ENCODE measurements around the gene DIP2C.

The DIP2C gene

GRCh38 chr10:554182-554848, 135.2 kb downstream of the DIP2C start:
- H3K9ac ChIP-seq (ENCODE audit: low read depth, low read length) = no peak overlapping the region
- H3K4me1 ChIP-seq (ENCODE audit: insufficient read depth, low read length) = no peaks in the 10 kb centered on the region
- no peak overlapping the region for H2AFZ ChIP-seq (ENCODE audit: low read depth, low read length)
- H3K27me3 ChIP-seq (ENCODE audit: insufficient read depth, low read length, poor library complexity) = peaks cover 5% of the 10 kb centered on the region
- TF ChIP-seq EZH2 (IDR thresholded peaks at IDR 0.05; ENCODE audit: borderline replicate concordance, low read depth, low read length, severe bottlenecking) = no peak
- TF ChIP-seq, protein P1, sequence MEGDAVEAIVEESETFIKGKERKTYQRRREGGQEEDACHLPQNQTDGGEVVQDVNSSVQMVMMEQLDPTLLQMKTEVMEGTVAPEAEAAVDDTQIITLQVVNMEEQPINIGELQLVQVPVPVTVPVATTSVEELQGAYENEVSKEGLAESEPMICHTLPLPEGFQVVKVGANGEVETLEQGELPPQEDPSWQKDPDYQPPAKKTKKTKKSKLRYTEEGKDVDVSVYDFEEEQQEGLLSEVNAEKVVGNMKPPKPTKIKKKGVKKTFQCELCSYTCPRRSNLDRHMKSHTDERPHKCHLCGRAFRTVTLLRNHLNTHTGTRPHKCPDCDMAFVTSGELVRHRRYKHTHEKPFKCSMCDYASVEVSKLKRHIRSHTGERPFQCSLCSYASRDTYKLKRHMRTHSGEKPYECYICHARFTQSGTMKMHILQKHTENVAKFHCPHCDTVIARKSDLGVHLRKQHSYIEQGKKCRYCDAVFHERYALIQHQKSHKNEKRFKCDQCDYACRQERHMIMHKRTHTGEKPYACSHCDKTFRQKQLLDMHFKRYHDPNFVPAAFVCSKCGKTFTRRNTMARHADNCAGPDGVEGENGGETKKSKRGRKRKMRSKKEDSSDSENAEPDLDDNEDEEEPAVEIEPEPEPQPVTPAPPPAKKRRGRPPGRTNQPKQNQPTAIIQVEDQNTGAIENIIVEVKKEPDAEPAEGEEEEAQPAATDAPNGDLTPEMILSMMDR (IDR thresholded peaks at IDR 0.05; ENCODE audit: borderline replicate concordance, extremely low read depth, low read length, poor library complexity, severe bottlenecking) = no peak
- no peak overlapping the region for H3K27ac ChIP-seq (ENCODE audit: low read length)
- ATAC-seq (ENCODE audit: insufficient read depth, low read depth) (no peak), DNase-seq (no peak)
- H3K36me3 ChIP-seq (ENCODE audit: insufficient read depth, low read length) = no peaks in the 10 kb centered on the region
- H4K20me1 ChIP-seq (ENCODE audit: insufficient read depth, low read length) = peaks cover under 1% of the 10 kb centered on the region
- no peak overlapping the region for H3K4me3 ChIP-seq (ENCODE audit: low read depth in 1 of 2, low read length in 2 of 2)
- H3K4me2 ChIP-seq (ENCODE audit: insufficient read depth, low read length) = no peak overlapping the region
- H3K79me2 ChIP-seq (ENCODE audit: insufficient read depth, low read length) = no peaks in the 10 kb centered on the region
- no peaks in the 10 kb centered on the region for H3K9me3 ChIP-seq (ENCODE audit: insufficient read depth, low read length, severe bottlenecking)

DNA sequence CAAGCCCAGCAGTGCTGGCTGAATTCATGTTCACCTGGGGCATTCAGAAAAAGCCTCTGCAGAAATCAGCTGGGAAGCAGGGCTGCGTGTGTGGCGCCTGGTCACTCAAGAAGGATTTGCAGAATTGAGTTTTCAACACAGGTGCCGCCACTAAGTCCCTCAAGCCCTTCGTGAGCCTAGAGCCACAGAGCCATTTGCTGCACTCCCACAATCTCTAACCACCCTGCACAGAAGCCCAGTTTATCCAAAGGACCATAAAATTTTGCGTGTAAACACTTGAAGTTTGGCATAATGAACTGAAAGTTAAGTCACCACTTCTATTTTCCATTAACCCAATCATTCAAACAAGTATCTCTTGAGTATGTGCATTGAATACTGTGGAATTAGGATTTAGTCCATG, 136.2 kb downstream of the DIP2C start:
- H3K79me2 ChIP-seq (ENCODE audit: insufficient read depth, low read length) = no peaks in the 10 kb centered on the region
- no peak overlapping the region for H3K27ac ChIP-seq (ENCODE audit: low read length)
- no peak overlapping the region for H3K4me3 ChIP-seq (ENCODE audit: low read depth in 1 of 2, low read length in 2 of 2)
- H3K4me1 ChIP-seq (ENCODE audit: insufficient read depth, low read length) = no peaks in the 10 kb centered on the region
- H3K27me3 ChIP-seq (ENCODE audit: insufficient read depth, low read length, poor library complexity) = peaks cover 5% of the 10 kb centered on the region
- H4K20me1 ChIP-seq (ENCODE audit: insufficient read depth, low read length) = peaks cover 3% of the 10 kb centered on the region
- H2AFZ ChIP-seq (ENCODE audit: low read depth, low read length) = no peak overlapping the region
- ATAC-seq (ENCODE audit: insufficient read depth, low read depth) (no peak), DNase-seq (no peak)
- H3K9me3 ChIP-seq (ENCODE audit: insufficient read depth, low read length, severe bottlenecking) = no peaks in the 10 kb centered on the region
- TF ChIP-seq, protein P1 (IDR thresholded peaks at IDR 0.05; ENCODE audit: borderline replicate concordance, extremely low read depth, low read length, poor library complexity, severe bottlenecking) = no peak
- TF ChIP-seq EZH2 (IDR thresholded peaks at IDR 0.05; ENCODE audit: borderline replicate concordance, low read depth, low read length, severe bottlenecking) = no peak
- no peak overlapping the region for H3K9ac ChIP-seq (ENCODE audit: low read depth, low read length)
- H3K36me3 ChIP-seq (ENCODE audit: insufficient read depth, low read length) = no peaks in the 10 kb centered on the region
- no peak overlapping the region for H3K4me2 ChIP-seq (ENCODE audit: insufficient read depth, low read length)

- Histone ChIP-seq H2AFZ (ENCODE audit: low read depth, low read length) (no peak overlapping the region), H3K27ac (ENCODE audit: low read length) (no peak overlapping the region), H3K9ac (ENCODE audit: low read depth, low read length) (no peak overlapping the region), H4K20me1 (ENCODE audit: insufficient read depth, low read length) (peaks cover 3% of the 10 kb centered on the region), H3K9me3 (ENCODE audit: insufficient read depth, low read length, severe bottlenecking) (no peaks in the 10 kb centered on the region), H3K27me3 (ENCODE audit: insufficient read depth, low read length, poor library complexity) (peaks cover 8% of the 10 kb centered on the region), H3K36me3 (ENCODE audit: insufficient read depth, low read length) (no peaks in the 10 kb centered on the region), H3K4me2 (ENCODE audit: insufficient read depth, low read length) (no peak overlapping the region), H3K4me1 (ENCODE audit: insufficient read depth, low read length) (no peaks in the 10 kb centered on the region), H3K4me3 (ENCODE audit: low read depth in 1 of 2, low read length in 2 of 2) (no peak overlapping the region), H3K79me2 (ENCODE audit: insufficient read depth, low read length) (no peaks in the 10 kb centered on the region)
- no peak for ATAC-seq (ENCODE audit: insufficient read depth, low read depth)
- no peak for DNase-seq
- no peak for TF ChIP-seq EZH2 (IDR thresholded peaks at IDR 0.05; ENCODE audit: borderline replicate concordance, low read depth, low read length, severe bottlenecking)
- TF ChIP-seq, protein P1 (IDR thresholded peaks at IDR 0.05; ENCODE audit: borderline replicate concordance, extremely low read depth, low read length, poor library complexity, severe bottlenecking) = no peak
Measured at GRCh38 chr10:552679-553078, 136.8 kb downstream of the DIP2C start.

Measured in DND-41 (cell line).